ENCODE results near the gene CDH20.
"Not testable (repeated sequence)": the region's sequence is repeated elsewhere in the genome, so short reads cannot be mapped to it uniquely, and the experiment has no call there.

Gene CDH20

GRCh38 chr18:61337527-61337926, 4.3 kb downstream of the CDH20 start:
- no peak overlapping the region for H3K27ac ChIP-seq
- no peak overlapping the region for H3K4me3 ChIP-seq

GRCh38 chr18:61340148-61340547, 6.9 kb downstream of the CDH20 start:
- H3K27ac ChIP-seq: no peak overlapping the region
- no peak overlapping the region for H3K4me3 ChIP-seq

- Histone ChIP-seq H3K4me3 (no peak overlapping the region), H3K27ac (no peak overlapping the region)
These were observed 15.0 kb downstream of the CDH20 start for GRCh38 chr18:61348230-61348629.

GRCh38 chr18:61350578-61350977, 17.3 kb downstream of the CDH20 start:
- no peak overlapping the region for H3K27ac ChIP-seq
- no peak overlapping the region for H3K4me3 ChIP-seq

- no peak overlapping the region for H3K27ac ChIP-seq
- no peak overlapping the region for H3K4me3 ChIP-seq
These were observed 18.8 kb downstream of the CDH20 start for GRCh38 chr18:61352059-61352458.

GRCh38 chr18:61352611-61353010, 19.4 kb downstream of the CDH20 start:
- no peak overlapping the region for H3K27ac ChIP-seq

DNA sequence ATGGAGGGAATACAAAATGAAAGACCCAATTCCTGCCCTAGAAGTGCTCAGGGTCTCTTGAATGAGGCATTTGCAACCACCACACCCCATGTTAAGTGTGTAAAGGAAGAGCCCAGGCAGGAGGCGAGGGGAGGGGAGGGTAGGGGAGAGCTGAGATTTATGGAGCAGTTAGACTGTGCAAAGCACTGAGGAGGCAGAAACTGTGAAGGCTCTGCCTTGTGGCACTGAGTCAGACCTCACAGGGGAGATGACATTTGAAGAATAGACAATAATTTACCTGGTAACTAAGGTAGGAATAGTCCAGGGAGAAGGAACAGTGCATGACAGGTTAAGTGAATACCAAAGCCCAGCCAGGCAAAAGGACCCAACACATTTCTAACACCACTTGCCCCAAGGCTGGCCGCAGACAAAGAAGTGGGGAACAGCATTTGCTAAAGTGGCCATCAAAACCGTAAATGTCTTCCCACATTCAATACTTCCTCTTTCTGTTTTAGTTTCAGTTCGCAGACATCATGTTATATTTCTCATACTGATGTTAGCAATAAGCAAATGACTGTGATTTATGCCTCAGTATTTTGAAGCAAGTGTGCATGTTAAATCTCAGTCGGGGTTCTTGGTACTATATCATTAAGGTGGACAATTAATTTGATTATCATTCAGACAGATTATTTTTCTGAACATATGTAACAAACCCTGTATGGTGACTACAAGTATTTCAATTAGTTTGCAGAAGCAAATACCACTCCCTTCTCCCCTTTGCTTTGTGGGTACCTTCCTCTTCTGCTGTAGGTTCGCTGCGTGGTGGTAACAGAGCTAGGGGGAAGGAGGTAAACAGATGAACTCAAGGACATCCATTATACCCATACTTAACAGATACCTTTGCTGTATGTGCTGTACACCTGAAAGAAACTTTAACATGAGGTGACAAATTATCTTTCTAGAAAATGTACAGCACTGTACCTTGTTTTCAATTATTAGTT, 27.5 kb downstream of the CDH20 start:
- no peak overlapping the region for H3K27ac ChIP-seq
- H3K4me3 ChIP-seq: no peak overlapping the region

More at GRCh38 chr18:61352611-61353010, 19.4 kb downstream of the CDH20 start:
- no peak overlapping the region for H3K4me3 ChIP-seq

DNA sequence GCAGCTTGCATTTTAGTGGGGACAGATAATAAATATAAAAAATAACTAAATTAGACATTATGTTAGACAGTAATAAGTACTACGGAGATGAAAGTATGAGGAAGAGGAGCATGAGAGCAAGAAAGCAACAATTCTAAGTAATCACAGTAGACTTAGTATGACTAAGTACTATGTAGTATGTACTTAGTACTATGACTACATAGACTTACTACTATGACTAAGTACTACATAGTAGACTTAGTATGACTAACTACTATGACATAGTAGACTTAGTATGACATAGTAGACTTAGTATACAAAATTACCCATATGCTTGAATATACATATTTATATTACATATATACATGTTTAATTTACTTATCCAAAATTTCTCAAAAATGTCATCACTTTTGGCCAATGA, 29.3 kb downstream of the CDH20 start:
- H3K27ac ChIP-seq: no peak overlapping the region
- no peak overlapping the region for H3K4me3 ChIP-seq

GRCh38 chr18:61364953-61365352, 31.7 kb downstream of the CDH20 start:
- Histone ChIP-seq H3K4me3 (no peak overlapping the region), H3K27ac (no peak overlapping the region)

GRCh38 chr18:61368001-61368400, 34.8 kb downstream of the CDH20 start:
- no peak overlapping the region for H3K27ac ChIP-seq
- no peak overlapping the region for H3K4me3 ChIP-seq

- not testable (repeated sequence) for H3K4me3 ChIP-seq, H3K27ac ChIP-seq
These were observed 36.4 kb downstream of the CDH20 start for GRCh38 chr18:61369671-61370070.

DNA sequence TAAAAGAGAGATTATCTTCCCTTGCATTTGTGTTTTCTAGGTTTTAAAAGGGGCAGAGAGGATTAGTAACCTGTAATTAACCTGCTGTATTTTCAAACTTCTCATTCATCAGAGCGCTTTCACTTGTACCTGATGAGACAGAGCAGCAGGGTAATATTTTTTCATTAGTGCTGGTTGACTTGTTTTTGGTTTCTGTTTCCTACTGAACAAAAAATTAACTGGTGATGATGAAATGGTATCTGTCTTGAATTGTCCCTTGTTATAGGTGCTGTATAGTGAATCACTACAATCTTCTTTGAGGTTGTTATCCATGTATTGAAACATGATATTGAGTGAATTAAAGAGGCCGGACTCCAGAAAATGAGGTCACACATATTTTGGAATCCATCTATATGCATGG, 37.9 kb downstream of the CDH20 start:
- Histone ChIP-seq H3K4me3 (no peak overlapping the region), H3K27ac (no peak overlapping the region)

DNA sequence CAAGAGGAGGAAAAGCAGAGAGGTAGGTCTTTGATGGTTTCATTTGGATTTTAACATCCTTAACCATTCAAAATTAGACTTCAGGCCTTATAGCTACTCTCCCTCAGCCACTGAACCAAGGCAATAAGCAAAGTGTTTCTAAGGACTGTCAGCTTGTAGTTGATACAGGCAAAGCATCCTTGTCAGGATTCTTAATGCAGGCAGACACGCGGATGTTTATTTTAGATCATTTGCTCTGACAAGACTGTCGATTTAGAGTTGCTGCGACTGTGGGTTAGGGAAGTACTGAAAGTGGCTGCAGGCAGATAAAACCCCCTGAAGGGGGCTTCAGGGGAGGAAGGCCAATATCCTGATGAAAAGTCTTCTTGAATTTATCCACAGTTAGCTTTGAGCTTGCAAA, 46.6 kb downstream of the CDH20 start:
- no peak overlapping the region for H3K27ac ChIP-seq
- H3K4me3 ChIP-seq: no peak overlapping the region

- Histone ChIP-seq H3K27ac (no peak overlapping the region), H3K4me3 (no peak overlapping the region)
These were observed 54.8 kb downstream of the CDH20 start for GRCh38 chr18:61388010-61388409.

DNA sequence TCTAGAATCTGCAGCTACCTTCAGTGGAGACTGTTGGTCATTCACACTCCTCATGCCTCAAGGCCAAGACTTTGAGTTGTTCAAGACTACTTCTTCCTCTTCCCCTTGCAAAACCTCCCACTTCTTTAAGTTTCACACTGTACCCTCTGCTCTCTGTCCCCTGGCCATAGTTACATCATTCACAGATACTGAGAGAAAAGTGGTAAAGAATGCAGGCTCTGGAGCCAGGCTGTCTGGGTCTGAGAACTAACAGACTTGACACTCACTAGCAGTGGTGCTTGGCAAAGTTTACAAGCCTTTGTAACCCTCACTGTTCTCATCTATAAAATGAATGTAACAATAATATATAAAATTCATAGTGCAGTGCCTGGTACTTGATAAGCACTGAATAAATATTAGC, 61.8 kb downstream of the CDH20 start:
- Histone ChIP-seq H3K4me3 (no peak overlapping the region), H3K27ac (no peak overlapping the region)

GRCh38 chr18:61397222-61397621, 64.0 kb downstream of the CDH20 start:
- Histone ChIP-seq H3K27ac (no peak overlapping the region), H3K4me3 (no peak overlapping the region)

DNA sequence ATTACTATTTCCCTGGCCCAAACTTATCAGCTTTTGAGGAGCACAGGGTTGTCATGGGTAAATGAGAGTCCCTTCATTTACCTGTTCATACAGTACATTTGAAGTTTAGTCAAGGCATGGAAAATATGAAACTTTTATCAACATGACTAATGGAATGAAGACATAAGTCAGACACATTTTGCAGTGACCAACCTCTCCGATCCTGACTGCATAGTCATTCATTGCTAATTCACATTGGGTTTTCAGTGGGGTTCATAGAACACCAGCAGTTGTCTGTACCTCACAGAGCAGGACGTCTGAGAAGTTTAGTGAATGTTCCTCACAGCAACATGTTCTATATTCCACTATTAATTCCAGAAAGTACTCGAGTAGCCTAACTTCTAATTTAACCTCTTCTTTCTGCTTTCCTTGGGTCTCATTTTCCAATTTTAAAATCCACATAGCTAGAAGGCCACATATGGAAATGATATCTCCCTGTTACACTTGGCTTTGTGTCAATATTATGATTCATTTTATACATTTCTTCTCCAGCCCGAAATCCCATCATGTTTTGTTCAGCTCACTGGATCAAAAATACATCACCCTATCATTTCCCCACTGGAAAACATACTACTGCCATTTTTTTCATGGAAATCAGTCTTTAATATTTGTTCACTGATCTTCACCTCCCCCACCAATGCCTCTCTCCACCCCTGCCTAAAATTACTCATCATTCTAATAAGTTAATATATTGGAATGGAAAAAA, 65.9 kb downstream of the CDH20 start:
- peak overlapping the region in 1 of 21 experiments; percentile 36 for H3K27ac ChIP-seq

DNA sequence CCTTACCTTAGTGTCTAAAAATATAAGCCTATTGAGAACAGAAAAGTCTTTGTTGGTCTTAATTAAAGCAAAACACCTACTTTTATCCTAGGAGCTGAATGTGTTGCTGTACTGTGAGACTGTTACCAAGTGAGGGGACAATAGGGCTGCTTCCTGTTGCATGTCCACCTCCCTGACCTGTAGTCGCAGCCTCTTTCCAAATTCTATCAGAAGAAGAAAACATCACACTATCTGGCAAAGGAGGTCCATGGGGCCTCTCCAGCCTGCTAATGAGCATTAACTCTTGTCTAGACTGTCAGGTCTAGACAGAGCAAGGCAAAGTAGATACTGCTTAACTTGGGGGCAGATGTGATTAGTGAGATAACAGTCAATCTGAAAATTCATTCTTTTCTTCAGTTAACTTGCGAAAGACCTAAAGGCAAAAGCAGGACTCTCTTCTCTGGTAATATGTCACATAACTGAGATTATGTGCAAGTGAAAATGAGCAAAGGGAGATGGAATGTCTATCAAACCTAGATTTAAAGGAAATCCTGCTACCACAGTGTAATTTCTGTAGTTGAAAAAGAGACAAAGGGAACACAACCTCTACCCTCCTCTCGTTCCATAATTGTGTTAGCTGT, 66.9 kb downstream of the CDH20 start:
- H3K4me3 ChIP-seq: no peak overlapping the region
- peak overlapping the region in 2 of 21 experiments; percentile 24 to 36 for H3K27ac ChIP-seq

More for the DNA sequence above, 65.9 kb downstream of the CDH20 start:
- no peak overlapping the region for H3K4me3 ChIP-seq

DNA sequence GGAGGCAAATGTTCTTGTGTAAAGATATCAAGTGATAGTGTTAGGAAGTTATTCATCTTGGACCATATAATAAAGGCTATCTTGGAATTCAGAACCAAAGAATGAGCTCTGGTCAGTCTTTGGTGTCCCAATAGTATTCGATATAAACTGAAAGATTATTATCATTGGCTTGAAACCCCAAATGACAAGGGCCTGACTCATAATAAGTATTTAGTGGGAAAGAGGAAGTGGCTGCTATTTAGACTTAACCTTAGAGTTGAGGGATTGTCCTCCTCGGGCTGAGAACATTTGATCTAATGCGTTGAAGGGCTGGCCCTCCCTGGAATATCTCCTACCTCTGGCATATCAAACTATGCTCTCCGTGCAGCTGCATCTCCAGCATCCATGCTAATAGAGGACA, 67.5 kb downstream of the CDH20 start:
- Histone ChIP-seq H3K4me3 (no peak overlapping the region), H3K27ac (peak overlapping the region in 1 of 21 experiments; percentile 27)

DNA sequence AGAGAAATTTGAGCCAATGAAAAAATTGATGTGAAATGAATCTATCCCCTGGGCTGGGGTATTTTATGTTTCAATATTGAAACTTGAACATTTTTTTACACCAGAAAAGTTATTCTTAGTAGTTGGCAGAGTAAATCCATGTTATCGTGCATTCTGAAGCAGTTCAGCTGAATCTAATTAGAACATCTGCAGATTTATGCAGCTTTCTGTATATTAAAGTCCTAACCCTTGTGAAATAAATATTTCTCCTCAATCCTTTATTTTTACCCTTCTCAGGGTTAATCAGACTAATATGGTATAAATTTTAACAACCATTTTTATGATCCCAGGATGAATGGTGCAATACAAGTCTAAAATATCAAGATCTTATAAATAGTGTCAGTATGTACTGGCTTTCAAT, 69.5 kb downstream of the CDH20 start:
- H3K4me3 ChIP-seq: no peak overlapping the region
- no peak overlapping the region for H3K27ac ChIP-seq
